Hypothalamus (tissue), 51 donors: ENCODE results near the gene RASSF9.

ENCODE experiments used
- DNase-seq, 51 donors: peaks; one replicate each; lab custom pipeline; 2025; lab: John Stamatoyannopoulos, UW

The RASSF9 gene

DNA sequence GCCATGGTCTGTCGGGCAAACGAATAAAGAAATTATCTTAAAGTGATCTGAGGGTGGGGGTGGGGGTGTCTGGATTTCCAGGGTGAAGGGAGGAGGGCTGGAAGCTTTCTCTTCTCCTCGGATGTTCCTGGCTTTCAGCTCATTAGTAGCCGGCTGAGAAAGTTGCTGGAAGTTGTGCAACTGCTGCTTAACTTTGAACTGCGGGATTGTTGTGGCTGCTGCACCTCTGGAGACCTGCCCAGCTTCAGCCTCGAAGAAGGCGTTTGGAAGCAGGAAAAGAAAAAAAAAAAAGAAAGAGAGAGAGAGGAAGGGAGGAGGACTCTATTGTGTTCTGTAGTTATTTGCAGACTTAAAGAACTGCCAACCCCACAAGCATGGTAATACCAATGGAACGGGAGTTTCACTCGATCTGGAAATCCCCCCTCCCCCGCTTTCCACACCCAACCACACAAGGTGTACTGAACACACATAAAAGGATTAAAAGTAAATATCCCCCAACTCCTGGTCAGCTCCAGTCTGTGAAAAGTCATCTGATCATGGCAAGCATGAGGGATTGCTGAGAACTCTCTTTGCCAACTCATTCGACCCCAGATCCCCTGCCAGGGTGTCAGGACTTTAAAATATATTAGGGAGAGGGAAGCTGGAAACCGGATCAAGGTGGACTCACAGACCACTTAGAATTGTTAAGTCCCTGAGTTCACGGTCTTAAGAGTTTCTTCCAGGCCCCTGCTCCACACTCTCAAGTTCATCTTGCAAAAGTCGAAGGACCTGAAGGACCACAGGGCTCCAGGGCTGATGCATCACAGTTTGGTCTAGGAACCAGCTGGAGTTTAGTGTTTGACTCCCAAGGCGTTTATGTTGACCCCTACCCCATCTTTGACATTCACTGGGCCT is at the start of gene RASSF9:
RASSF9 (minus strand) TSS at position 213 of the 894 bp plus-strand sequence; CDS start at position 5, 208 bp downstream.
- peak in 22 of 51 donors; percentile 3 to 46 (median 23) for DNase-seq

DNA sequence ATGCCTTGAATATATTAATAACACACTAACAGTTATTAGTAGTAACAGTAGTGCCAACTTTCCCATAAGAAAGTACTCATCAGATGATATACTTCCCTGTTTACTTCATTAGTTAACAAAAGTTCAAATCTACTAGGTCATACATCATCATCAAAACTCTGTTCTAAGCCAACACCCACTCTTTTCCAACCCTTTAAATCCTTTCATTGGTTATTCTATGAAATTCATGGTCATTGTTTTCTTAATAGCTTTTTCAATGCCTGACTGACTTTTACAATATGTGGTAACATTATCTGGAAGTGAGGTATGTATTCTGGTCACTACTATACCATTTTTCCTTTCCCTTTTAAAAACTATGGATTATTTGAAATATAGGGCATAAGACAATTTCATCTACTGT is 47.6 kb upstream of the RASSF9 start:
- DNase-seq: no peak

DNA sequence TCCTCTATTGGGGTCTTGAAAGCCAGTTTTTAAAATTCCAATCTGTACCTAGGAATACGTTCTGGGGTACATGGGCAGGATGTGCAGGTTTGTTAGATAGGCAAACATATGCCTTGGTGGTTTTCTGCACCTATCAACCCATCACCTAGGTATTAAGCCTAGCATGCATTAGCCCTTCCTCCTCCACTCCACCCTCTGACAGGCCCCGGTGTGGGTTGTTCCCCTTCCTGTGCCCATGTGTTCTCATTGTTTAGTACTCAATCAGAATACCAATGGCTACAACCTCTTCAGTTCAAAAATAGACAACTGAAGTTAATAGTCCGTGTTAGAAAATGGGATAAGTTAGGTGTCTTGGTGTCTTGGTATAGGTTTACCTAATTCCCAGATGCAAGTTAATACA is 41.2 kb upstream of the RASSF9 start:
- DNase-seq: no peak

DNA sequence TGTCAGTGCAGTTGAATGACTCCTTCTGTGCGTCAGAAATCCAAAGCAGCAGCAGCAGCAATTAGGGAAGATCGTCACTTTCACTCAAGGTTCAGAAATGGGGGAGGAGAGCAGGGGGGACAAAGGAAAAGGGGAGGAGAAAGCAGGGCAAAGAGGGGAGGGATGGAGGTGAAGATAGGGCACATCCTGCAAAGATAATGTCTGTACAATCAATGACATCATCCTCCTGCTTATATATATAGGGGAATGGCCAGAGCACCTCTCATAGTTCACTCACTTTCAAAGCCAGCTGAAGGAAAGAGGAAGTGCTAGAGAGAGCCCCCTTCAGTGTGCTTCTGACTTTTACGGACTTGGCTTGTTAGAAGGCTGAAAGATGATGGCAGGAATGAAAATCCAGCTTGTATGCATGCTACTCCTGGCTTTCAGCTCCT is 37.8 kb upstream of the RASSF9 start, which contains the start of gene NTS:
NTS (plus strand) TSS at position 265 of the 431 bp plus-strand sequence; CDS start at position 374, 109 bp downstream.
- no peak for DNase-seq

DNA sequence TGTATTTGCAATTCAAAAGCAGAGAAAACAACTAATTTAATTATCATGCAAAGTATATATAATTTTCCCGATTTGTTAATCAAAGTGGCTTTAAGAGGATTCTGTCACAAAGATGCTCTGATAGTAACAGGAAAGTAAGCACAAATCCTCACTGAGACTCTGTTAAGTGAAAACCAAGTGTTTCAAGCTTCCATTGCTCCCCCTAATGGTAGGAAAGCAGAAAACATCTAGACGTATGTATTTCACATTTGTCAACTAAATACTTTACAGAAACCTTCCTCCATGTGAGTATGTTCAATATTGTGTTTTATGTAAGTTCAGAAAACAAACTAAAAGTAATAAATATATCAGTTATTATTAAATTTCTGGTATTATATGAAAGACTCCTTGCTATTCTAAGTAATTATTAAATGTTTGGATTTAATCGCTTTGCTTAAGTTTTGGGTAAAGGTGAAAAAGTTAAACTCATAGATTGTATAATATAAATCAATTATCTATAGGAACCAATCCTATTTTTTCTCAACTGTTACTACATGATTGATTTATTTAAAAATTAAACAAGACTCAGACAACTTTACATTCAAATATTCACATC is 36.4 kb upstream of the RASSF9 start:
- DNase-seq: peak in 2 of 51 donors; percentile 3 to 11

DNA sequence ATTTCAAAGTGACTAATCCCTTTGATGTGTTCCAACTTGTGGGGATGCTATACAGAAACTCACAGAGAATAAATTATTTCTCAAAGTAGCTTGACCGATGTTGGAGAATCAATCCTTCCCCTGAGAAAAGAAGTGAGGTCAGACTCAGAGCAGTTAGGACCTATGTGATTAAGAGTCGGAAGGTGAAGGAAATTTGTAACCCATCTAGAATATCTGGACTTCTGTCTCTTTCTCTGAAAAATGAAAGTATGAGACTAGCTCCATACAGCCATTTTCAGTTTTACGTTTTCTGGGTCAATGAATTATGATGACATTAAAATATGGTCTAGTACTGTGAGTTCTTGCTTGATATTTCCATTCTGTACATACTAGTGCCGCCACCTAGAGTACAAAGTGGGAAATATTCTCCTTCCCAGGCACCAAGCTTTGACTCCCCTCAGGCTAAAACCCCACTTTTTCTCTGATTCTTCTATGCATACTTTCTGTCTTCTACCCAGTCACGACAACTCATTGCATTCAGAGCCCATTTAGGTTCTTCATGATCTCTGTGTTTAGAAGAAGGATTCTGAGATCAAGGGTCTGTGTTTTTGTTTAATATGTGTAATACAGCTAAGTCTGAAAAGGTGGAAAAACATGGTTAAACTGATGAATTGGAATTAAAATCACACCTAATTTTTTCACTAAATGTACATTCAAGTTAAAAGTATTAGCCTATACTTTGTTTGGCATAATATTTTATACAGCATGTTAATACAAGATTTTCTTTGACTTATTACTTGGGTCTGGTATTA is 31.0 kb upstream of the RASSF9 start:
- peak in 4 of 51 donors; percentile 2 to 41 (median 9) for DNase-seq

DNA sequence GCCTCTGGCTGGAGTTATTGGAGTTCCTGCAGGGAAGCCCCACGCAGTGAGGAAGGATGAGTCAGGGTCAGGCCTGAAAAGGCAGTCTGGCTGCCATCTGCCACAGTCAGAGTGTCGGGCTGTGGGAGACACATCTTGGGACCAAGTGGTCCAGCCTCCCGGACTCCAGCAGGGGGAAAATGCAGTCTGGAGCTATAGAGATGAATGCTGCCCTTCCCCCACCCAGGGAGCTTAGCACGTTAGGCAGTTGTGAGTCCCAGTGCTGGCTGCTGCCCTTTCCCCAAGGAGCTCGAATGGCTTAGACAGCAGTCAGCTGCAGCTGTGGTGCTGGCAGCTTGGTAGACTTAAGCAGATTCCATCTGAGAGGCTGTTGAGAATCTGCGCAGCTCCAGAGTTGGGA is 29.7 kb upstream of the RASSF9 start:
- no peak for DNase-seq

DNA sequence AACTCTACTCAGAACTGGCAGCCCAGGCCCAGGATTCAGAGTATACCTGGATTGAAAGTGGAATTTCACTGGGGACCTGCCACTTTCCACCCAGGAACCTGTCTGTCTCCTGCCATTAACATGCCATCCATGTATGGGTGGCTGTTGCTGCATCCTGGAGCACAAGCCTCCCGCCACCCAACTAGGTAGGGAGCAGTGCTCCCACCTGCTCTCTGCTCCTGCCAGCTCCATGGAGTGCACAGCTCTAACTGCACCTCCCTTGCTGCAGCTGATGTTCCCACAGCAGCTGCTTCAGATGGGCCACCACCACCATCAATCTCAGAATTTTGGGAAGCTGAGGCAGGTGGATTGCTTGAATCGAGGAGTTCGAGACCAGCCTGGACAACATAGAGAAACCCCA is 20.8 kb upstream of the RASSF9 start:
- DNase-seq: no peak

DNA sequence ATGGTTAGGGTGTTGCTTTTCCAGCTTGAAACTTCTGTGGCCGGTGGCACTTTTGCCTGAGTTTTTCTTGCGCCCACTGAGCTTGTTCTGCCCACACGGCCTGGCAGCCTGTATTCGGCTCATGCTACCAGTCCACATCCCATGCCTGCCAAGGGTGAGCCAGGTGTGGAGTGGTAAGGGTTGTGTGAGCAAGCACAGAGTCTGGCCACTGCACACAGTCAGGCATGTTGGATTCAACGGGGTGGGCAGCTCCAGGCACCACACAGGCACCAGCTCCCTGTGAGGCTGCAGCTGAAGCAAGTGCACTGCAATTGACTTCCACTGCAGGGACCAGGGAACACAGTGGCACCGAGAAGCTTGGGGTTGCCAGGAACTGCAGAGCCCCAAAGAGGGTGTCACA is 19.1 kb upstream of the RASSF9 start:
- no peak for DNase-seq

DNA sequence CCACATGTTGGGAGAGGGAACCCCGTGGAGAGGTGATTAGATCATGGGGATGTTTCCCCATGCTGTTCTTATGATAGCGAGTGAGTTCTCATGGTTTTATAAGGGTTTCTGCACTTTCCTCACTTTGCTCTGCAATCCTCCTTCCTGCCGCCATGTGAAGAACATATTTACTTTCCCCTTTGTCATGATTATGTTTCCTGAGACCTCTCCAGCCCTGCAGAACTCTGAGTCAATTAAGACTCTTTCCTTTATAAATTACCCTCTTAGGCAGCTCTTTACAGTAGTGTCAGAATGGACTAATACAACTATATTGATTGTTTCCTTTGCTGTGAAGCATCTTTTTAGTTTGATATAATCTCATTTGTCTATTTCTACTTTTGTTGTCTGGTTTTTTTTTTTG is 13.1 kb upstream of the RASSF9 start:
- no peak for DNase-seq

DNA sequence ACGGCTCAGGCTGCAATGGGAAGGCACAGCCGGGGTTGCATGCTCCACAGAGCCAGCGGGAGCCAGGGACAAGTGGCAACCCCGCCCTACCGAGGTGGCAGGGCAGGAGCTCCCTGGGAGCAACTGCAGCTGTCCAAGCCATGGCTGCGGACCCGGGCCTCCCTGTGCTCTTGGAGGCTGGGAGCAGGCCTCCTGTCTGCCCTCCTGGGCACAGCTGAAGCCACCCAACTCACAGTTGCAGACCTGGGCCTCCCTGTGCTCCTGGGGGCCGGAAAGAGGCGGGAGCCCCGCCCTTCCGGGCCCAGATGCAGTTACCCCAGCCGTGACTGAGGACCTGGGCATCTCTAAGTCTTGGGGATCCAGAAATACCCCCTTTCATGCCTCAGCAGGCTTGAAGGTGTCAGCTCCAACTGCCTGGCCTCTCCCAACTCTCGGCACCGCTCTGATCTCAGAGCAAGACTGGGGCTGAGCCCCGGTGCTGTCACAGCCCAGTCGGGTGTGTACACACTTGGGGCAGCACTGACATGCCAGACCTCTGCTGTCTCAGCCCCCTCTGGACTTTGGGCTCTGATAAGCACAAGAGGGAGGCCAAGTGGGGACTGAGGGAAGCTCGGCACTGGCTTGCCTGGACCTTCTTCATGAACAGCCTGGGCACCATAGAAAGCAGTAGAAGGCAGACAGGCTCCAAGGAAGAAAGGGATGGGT is 7.5 kb upstream of the RASSF9 start:
- no peak for DNase-seq

DNA sequence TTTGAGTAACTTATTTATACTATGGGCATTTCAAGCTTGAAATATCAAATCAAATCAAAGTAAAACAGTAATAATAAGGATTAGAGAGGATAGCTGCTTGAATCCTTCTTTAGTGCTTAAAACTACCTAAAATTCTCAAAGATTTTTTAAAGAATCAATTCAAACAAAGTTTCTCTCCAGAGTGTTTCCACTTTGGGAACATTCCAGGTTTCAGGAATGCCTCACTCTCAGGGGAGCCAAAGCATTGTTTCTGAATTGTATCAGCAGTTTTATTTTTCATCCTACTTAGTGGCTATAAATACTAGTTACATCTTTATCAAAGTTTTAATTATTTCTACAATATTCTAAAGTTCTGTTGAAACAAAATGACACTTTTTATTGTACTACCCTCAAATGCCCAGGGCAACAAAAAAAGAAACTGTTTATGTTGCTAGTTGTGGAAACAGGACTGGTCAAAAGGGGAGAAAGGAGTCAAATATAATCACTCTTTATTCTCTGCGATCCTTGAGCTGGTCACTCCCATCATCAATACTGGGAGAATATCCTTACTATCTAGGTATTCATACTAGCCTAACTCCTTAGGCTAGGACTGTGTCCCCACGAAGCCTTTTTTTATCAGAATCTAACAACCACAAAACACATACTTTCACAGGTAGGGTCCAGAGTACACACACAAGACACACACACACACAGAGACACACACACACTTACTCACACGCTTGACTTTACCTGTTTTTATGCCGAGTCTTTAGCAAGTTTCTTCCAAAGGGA is 598 bp downstream of the RASSF9 start:
- DNase-seq: no peak

DNA sequence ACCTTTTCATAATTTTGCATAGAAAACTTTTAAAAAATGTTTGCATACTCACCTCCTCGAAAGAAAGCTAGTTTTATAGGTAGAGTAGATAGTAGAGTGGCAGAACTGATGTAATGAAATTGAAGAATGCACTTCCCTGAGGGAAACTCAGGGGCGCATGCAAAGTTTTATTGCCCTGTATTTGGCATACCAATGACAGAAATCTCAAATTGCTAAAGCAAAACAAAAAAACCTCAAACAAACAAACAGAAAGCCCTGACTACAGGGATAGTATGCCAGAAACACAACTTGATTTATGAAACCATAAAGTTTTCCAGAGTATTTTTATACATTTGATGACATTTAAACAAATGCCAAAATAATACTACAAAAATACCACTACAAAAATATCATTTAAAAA is 1.8 kb downstream of the RASSF9 start:
- no peak for DNase-seq

DNA sequence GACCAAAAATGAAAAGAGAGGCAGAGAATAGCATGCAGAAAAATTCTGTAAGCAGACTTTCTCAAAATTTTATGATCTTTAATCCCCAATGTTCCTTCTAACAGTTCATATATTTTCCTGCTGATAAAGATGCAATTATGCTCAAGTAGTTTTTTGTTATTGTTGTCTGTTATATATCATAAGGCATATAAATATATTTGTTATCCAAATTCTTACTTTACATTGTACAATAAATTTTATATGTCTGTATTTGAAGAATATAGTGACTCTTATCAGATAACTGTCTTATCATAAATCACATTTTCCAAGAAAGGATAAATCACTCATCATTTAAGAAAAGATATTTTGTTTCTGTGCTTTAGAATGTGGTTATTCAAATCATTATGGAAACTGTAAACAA is 2.6 kb downstream of the RASSF9 start:
- no peak for DNase-seq

DNA sequence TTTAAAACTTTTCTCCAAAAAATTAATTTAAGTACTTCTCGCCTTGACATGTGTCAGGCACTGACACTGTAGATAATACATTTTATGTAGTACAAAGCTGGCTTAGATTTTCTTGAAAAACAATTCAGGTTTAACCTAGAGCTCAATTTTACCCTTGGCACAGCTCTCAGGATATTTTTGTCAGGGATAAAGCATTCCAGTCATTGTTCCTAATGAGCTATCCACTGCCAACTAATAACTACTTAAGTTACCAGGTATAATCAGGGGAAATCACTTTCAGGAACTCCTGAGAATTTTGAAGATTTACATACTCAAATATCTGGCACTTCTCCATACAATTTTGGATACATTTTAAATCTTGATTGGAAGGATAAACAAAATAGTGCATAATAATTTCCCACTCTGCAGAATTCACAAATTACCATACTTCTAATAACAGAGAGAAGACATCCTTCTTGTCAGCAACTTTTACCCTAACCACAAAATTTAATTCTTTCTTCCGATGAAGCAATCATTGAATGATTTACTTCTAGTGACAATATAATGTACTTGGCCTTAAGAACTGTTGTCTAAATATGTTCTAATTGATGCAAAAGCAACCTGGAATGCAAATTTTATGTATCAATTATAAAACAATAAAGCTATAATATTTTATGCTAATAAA is 4.8 kb downstream of the RASSF9 start:
- no peak for DNase-seq

DNA sequence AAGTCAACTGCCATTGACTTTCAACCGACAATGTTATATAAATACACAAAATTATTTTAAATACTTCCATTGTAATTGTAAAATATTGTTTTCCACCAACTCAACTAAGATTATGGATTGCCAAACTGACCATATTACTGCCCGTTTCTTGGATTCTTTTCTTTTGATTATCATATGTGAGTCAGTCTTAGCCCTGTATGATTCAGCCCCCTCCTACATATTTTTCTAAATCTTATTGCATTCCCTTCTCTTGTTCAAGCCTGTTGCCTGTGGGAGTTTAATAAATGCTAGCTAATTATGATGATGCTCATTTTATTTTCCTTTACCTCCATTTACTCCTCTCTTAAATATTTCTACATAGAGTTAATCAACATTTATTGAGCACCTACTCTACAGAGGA is 6.8 kb downstream of the RASSF9 start:
- no peak for DNase-seq

DNA sequence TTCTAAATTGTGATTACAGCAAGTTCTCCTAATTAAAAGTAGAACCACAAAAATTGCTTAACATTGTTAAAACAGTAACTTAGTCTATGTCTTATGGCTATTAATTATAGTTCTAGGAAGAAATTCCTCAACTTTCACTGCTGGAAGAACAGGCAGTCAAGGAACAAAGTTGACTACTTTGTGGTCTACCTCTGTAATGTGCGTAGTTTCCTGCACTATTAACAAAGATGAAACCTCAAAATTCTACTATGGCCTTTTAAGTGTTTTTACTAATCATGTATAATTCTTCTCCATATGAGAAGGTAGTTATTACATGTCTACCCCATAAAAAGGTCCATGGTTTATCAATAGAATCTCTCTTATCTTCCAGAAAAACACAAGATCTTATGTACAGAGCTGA is 7.6 kb downstream of the RASSF9 start:
- no peak for DNase-seq

DNA sequence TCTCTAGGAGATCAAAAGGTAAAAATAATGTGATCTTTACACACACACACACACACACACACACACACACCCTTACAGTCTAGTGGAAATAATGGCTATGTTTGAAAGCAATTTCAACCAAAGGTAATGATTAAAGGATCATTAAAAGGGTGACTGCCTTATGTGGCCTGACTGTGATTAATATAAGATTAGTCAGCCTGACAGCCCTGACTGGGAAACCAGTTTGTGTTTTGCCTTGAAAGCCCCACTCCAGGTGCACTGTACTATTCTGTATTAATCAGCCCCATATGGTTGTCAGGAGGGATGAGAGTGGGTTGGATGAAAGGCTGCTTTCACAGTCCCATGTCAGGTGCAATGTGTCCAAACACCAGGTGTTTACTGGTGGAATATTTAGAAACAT is 10.5 kb downstream of the RASSF9 start:
- DNase-seq: no peak
